ENCODE results near the gene LBP.

The LBP gene

GRCh38 chr20:38349856-38350255 lies 3.6 kb downstream of the LBP start:
- no peaks in the 10 kb centered on the region for H3K27me3 ChIP-seq

GRCh38 chr20:38350879-38351775 lies 4.8 kb downstream of the LBP start:
- Histone ChIP-seq H3K4me3 (ENCODE audit: low read depth in 1 of 2, low read length in 1 of 2) (no peak overlapping the region), H3K9me3 (no peaks in the 10 kb centered on the region), H3K4me1 (ENCODE audit: control insufficient read depth in 1 of 2, insufficient read depth in 1 of 2, low read depth in 1 of 2, low read length in 1 of 2) (no peaks in the 10 kb centered on the region), H3K27me3 (no peaks in the 10 kb centered on the region), H3K27ac (no peak overlapping the region), H3K36me3 (no peaks in the 10 kb centered on the region)
- no peak for TF ChIP-seq CTCF (IDR thresholded peaks at IDR 0.05)

More at GRCh38 chr20:38349856-38350255, 3.6 kb downstream of the LBP start:
- Histone ChIP-seq H3K4me1 (ENCODE audit: control insufficient read depth in 1 of 2, insufficient read depth in 1 of 2, low read depth in 1 of 2, low read length in 1 of 2) (no peaks in the 10 kb centered on the region), H3K27ac (no peak overlapping the region), H3K4me3 (ENCODE audit: low read depth in 1 of 2, low read length in 1 of 2) (no peak overlapping the region), H3K36me3 (no peaks in the 10 kb centered on the region), H3K9me3 (no peaks in the 10 kb centered on the region)
- no peak for TF ChIP-seq CTCF (IDR thresholded peaks at IDR 0.05)

- Histone ChIP-seq H3K4me3 (ENCODE audit: low read depth in 1 of 2, low read length in 1 of 2) (no peak overlapping the region), H3K9me3 (no peaks in the 10 kb centered on the region), H3K27me3 (no peaks in the 10 kb centered on the region), H3K27ac (no peak overlapping the region), H3K36me3 (no peaks in the 10 kb centered on the region), H3K4me1 (ENCODE audit: control insufficient read depth in 1 of 2, insufficient read depth in 1 of 2, low read depth in 1 of 2, low read length in 1 of 2) (no peaks in the 10 kb centered on the region)
- TF ChIP-seq CTCF (IDR thresholded peaks at IDR 0.05) = no peak
These were observed 7.0 kb downstream of the LBP start for GRCh38 chr20:38353316-38353715.

GRCh38 chr20:38354227-38354626 lies 7.9 kb downstream of the LBP start:
- Histone ChIP-seq H3K36me3 (no peaks in the 10 kb centered on the region), H3K4me1 (ENCODE audit: control insufficient read depth in 1 of 2, insufficient read depth in 1 of 2, low read depth in 1 of 2, low read length in 1 of 2) (no peaks in the 10 kb centered on the region), H3K27ac (no peak overlapping the region), H3K9me3 (no peaks in the 10 kb centered on the region), H3K27me3 (no peaks in the 10 kb centered on the region), H3K4me3 (ENCODE audit: low read depth in 1 of 2, low read length in 1 of 2) (no peak overlapping the region)
- TF ChIP-seq CTCF (IDR thresholded peaks at IDR 0.05) = no peak

GRCh38 chr20:38355161-38356012 lies 9.1 kb downstream of the LBP start:
- no peak for TF ChIP-seq CTCF (IDR thresholded peaks at IDR 0.05)
- H3K9me3 ChIP-seq = no peaks in the 10 kb centered on the region
- no peaks in the 10 kb centered on the region for H3K27me3 ChIP-seq
- no peak overlapping the region for H3K27ac ChIP-seq
- H3K4me3 ChIP-seq (ENCODE audit: low read depth in 1 of 2, low read length in 1 of 2) = no peak overlapping the region
- H3K4me1 ChIP-seq (ENCODE audit: control insufficient read depth in 1 of 2, insufficient read depth in 1 of 2, low read depth in 1 of 2, low read length in 1 of 2) = no peaks in the 10 kb centered on the region
- H3K36me3 ChIP-seq = no peaks in the 10 kb centered on the region
